SW480 (cell line): ENCODE measurements around the gene ELMOD1.
"Not testable (repeated sequence)": the region's sequence is repeated elsewhere in the genome, so short reads cannot be mapped to it uniquely, and the experiment has no call there.

Source experiments
- DNase-seq: peaks from one replicate; pipeline ENCODE4 v3.0.0-alpha.2; 2016; ENCODE audit warnings: low spot score

Gene ELMOD1

GRCh38 chr11:107590460-107591377 is at the start of gene ELMOD1:
ELMOD1 (plus strand) TSS chr11:107591147; CDS start chr11:107618190, 27,043 bp downstream.
- DNase-seq = peak; percentile 68

GRCh38 chr11:107545101-107545514 is 45.8 kb upstream of the ELMOD1 start:
- peak; percentile 54 for DNase-seq

GRCh38 chr11:107547961-107548360 is 43.0 kb upstream of the ELMOD1 start:
- no peak for DNase-seq

GRCh38 chr11:107549253-107549953 is 41.5 kb upstream of the ELMOD1 start:
- peak; percentile 17 for DNase-seq

GRCh38 chr11:107549954-107550285 is 41.0 kb upstream of the ELMOD1 start:
- DNase-seq = no peak

GRCh38 chr11:107550304-107550703 is 40.6 kb upstream of the ELMOD1 start:
- DNase-seq = no peak

- no peak for DNase-seq
Observed at GRCh38 chr11:107561688-107562087, 29.3 kb upstream of the ELMOD1 start.

- DNase-seq = peak; percentile 71
Observed at GRCh38 chr11:107562647-107563208, 28.2 kb upstream of the ELMOD1 start.

GRCh38 chr11:107563702-107564101 is 27.2 kb upstream of the ELMOD1 start:
- DNase-seq = peak; percentile 60

- DNase-seq = no peak
Observed at GRCh38 chr11:107564877-107565218, 26.1 kb upstream of the ELMOD1 start.

- peak; percentile 72 for DNase-seq
Observed at GRCh38 chr11:107565219-107565937, 25.6 kb upstream of the ELMOD1 start, which contains the start of gene ALKBH8. ALKBH8 (minus strand) TSS chr11:107565735; CDS start chr11:107560893, 4,842 bp downstream.

GRCh38 chr11:107565955-107566501 is 24.9 kb upstream of the ELMOD1 start:
- DNase-seq = not testable (repeated sequence)

GRCh38 chr11:107566569-107566968 is 24.4 kb upstream of the ELMOD1 start:
- DNase-seq = no peak

- no peak for DNase-seq
Observed at GRCh38 chr11:107567739-107568335, 23.1 kb upstream of the ELMOD1 start.

- no peak for DNase-seq
Observed at GRCh38 chr11:107570015-107570414, 20.9 kb upstream of the ELMOD1 start.

- no peak for DNase-seq
Observed at GRCh38 chr11:107573438-107573837, 17.5 kb upstream of the ELMOD1 start.

GRCh38 chr11:107576497-107577345 is 14.2 kb upstream of the ELMOD1 start:
- DNase-seq = peak; percentile 40

GRCh38 chr11:107577346-107577711 is 13.6 kb upstream of the ELMOD1 start:
- no peak for DNase-seq

GRCh38 chr11:107579169-107579568 is 11.8 kb upstream of the ELMOD1 start:
- DNase-seq = not testable (repeated sequence)

- DNase-seq = no peak
Observed at GRCh38 chr11:107581147-107581546, 9.8 kb upstream of the ELMOD1 start.
